ENCODE results near the gene EXOC3. TPM values are rescaled to one million over a fixed set of nuclear protein-coding genes. Genes with fewer than 3 reads are reported as not detected.

EXOC3 gene
- total RNA-seq, 1 experiment from 2014 or later, result 34.3 TPM

DNA sequence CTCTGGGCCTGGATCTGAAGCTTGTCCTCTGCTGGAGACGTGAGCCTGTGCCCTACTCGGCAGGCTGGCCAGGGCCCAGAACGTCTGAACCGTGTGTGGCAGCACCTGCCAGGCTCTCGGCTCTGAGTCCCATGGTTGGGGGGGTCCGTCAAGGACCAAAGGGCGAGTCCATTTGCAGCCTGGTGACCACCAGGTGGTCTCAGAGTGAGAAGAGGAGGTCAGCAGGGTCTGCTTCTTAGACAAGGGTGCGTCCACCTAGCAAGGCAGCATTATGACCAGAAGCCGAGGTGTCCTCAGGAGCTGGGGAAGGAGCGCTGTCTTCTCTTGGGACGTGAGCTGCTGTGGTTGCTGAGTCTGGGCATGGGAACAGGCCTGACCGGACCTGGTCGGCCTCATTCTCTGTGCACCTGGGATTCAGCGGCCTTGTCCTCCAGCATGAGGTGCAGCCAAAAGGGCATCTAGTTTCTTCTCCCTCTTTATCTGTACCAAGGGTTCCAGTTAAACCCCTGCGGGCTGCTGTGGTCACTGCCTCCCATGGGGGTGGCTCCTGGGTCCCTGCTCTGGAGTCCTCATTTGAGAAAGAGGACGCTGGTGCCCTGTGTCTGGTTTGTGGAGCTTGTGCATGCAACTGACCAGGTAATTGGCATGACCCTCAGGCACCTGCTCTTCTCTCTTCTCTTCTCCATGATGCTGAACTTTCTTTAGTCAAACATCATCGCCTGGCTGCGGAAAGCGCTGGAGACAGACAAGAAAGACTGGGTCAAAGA, 14.4 kb downstream of the EXOC3 start:
- no peak for DNase-seq (ENCODE audit: low spot score)

DNA sequence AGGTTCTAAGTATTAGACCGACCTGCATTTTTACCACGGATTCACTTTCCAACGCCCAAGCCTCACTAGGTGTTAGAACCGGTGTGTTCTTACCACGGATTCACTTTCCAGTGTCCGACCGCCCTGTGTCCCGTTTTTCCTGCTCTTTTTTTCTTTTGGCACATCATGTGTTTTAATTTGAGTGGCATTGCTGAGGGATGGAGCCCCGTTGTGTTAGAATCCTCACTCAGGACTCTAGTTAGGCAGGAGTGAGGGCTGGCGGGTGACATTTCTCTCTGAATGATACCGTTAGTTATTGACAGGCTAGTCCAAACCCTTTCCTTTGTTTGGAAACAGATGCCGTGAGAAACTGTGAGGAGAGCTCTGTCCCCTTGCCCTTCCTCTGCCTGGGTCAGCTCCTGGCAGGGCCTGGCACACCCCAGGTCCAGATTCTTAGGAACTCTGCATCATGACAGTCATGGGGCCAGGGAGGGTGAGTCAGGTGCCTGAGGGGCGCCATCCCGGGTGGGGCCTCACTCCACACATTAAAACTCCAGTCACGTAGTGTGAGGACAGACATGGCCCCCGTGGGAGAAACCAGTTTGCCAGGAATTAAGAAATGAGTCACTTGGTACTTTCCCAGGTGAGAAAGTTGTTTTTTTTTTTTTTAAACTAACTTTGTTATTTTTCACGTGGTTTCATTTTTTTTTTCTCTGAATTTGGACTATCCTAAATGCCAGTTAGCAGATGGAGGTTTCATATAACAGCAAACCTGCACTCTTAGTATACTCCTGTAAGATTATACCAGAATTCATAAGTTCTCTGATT, 15.8 kb downstream of the EXOC3 start:
- no peak for DNase-seq (ENCODE audit: low spot score)

DNA sequence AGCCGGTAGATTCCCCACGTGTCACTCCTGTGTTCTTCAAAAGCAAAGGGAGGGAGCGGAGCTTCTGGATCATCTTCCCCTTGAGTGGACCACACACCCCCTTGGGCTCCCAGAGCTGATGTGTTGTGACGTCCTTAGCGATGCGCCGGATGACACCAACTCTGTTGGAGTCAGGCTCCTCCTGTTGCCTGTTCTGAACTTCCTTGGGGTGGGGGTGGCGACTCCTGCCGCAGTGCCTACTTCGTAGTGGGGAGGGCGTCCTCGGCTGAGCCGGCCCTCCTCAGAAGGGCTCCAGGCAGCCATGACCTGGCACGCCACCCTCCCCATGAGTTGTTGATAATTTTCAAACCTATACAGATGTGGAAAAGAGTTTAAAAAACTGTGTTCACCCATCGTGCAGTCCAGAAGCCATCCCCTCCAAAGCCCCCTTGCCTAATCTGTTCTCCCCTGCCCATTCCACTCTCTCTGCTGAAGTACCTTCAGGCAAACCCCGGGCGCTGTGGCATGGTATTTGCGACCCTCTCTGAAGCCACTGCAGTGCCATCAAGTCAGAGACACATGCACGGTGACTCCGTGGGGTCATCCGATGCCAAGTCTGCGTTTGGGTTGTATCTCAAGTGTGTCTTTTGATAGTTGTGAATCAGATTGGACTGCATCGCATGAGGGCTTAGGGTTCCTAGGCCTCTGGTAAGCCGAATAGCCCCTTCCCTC, 16.7 kb downstream of the EXOC3 start:
- no peak for DNase-seq (ENCODE audit: low spot score)

DNA sequence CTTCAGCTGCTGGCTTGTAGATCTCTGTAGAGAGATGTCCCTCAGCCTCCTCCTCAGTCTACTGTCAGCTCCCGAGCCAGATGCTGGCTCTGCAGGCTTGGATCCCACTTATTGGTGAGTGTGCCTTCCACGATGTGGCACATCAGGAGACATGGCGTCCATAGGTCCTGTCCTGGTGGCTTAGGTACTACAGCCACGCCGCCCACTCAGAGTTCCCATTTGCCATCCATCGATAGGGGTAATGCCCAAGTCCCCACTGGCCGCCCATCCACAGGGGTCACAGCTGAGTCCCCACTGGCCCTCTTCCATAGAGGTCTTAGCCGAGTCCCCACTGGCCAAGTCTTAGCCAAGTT, 17.3 kb downstream of the EXOC3 start:
- DNase-seq (ENCODE audit: low spot score), result no peak

DNA sequence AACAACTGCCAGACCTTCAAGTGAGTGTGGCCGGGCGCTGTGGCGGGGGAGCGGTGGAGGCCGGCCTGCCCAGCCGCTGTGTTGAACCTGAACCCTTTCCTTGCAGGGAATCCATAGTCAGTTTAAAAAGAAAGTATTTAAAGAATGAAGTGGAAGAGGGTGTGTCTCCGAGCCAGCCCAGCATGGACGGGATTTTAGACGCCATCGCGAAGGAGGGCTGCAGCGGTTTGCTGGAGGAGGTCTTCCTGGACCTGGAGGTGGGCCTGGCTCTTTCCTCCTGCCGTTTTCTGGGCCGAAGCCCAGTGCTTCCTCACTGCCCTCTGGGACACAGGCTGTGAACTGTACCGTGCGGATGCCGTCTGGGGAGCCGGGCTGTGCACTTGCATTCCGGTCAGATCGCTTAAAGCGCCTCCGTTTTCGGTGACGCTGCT, 19.1 kb downstream of the EXOC3 start:
- DNase-seq (ENCODE audit: low spot score), result no peak

DNA sequence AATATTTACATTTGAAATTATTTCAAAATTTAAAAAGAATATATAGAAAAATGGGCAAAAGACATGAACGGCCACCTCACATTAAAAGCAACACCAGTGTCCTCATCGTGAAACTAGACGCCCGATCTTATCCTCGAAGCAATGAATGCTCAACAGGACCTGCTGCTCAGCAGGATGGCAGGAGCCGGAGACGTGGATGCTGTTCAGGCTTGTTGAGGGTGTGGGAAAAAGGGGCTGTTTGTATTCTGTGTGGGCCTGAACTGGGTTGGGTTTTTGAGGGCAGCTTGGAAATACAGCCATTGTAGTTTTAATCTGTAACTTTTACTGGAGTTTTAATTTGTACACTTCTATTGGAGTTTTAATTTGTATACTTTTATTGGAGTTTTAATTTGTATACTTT, 20.3 kb downstream of the EXOC3 start:
- no peak for DNase-seq (ENCODE audit: low spot score)

DNA sequence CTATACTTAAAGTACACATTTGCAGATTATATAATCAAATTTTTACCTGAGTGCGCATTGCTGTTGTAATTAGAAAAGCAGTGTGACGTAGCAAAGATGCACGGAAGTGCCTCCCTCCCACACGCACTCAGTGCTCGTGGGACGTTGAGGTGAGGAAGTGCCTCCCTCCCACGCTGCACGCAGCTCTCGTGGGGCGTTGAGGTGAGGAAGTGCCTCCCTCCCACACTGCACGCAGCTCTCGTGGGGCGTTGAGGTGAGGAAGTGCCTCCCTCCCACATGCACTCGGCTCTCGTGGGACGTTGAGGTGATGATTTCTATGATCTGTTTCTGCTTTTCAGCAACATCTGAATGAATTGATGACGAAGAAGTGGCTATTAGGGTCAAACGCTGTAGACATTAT, 21.0 kb downstream of the EXOC3 start:
- no peak for DNase-seq (ENCODE audit: low spot score)

DNA sequence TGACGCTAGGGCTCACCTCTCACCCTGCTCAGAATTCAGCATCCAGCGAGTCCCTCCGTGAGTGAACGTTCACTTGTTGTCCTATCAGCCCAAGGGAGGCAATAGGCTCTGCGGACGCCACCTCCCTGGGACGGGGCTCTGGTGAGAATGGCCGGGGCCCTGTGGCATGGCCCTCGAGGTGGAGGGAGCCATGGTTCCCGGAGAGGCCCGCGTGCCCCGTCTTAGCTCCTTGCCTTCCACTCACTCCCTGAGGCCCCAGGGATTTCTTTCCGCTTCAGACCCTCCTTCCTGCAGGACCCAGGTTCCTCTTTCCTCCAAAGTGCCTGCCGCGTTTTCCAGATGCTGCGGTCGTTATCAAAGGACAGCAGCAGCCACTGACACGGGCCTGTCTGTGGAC, 21.5 kb downstream of the EXOC3 start:
- no peak for DNase-seq (ENCODE audit: low spot score)

DNA sequence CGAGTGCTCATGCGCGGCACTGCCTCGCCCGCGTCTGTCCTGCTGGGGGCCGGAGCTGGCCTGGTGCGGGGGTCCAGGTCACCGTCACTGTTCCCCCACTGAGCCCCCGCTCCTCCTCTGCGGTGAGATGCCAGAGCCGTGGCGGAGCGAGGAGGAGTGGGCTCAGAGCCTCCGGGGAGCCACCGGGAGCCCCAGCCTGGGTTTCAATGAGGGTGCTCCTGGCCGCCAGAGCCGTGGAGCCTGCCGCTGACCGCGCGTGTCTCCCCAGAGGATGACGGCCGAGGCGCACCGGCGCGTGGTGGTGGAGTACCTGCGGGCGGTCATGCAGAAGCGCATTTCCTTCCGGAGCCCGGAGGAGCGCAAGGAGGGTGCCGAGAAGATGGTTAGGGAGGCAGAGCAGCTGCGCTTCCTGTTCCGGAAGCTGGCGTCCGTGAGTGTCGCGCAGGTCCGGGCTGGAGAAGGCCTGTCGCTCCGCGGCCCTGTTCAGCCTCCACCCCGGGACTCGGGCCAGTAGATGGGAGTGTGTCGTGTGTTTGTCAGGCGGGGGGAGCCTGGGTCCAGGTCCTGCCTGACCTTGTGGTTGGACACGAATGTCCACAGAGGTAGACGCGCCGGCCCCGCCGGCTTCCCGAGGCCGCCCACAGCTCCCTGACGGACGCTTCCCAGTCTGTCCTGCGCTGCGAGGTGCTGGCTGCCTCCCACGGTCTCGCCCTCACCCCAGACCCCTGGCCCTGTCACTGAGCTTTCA, 22.0 kb downstream of the EXOC3 start:
- DNase-seq (ENCODE audit: low spot score), result no peak

DNA sequence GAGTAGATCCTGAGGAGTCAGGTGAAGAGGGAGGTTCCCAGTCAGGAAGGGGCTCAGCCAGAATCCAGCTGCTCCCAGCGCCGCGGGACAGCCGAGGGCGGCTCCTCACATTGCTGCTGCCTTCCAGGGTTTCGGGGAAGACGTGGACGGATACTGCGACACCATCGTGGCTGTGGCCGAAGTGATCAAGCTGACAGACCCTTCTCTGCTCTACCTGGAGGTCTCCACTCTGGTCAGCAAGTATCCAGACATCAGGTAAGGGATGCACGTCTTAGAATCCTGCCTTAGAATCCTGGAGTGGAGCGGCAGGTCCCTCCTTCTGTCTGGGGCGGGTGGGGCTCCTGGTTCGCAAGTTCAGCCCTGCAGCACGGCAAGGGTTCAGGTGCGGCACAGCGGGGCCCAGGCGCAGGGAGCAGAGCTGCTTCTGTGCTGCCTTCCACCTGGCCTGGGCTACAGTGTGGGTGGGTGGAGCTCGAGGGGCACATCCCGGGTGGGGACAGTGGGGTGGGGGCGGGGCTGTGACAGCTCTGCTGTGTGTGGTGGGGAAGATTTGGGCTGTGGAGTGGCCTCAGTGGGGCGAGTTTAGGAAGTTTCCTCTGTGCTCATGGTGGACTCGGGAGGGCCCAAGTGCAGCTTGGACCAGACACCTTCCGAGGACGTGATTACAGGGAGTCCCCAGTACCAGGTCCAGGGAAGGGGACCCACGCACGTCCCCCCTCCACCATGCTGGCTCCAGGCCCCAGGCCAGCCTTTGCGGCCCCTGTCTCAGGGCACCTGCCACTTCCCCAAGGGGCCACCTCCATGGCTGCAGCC, 22.8 kb downstream of the EXOC3 start:
- DNase-seq (ENCODE audit: low spot score), result no peak

DNA sequence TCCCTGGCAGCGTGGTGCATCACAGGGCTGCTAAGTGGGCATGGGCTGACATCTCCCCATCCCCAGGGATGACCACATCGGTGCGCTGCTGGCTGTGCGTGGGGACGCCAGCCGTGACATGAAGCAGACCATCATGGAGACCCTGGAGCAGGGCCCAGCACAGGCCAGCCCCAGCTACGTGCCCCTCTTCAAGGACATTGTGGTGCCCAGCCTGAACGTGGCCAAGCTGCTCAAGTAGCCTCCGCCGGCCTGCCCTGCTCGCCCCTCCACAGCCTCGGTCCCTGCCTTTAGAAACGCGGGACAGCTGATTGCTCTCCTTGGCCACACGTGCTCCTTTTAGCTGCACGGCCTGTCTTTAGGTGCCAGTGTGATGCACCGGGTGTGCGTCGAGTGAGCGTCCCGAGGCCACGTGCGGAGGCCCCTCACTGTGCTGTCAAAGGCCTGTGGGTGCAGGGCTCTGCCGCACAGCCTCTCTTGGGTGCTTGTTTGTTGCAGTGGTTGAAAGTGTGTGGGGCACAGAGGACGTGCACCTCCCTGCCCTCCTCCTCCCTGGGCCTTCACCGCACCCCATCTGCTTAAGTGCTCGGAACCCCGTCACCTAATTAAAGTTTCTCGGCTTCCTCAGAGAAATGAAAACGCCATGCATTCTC, 23.8 kb downstream of the EXOC3 start:
- DNase-seq (ENCODE audit: low spot score), result no peak

DNA sequence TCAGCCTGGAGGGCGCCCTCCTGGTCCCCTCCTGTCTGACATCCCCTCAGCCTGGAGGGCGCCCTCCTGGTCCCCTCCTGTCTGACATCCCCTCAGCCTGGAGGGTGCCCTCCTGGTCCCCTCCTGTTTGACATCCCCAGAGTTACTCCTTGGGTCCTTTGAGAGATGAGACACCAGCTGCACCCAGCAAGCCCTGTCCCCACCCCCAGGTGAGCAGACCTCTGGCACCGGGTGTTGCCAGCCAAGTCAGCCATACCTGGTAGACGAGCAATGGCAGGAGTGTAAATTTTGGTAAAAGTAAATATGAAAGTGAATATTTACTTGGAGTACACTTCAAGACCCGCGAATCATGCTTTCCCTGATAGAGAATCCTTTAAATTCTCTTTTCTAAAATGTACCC, 25.4 kb downstream of the EXOC3 start:
- DNase-seq (ENCODE audit: low spot score), result no peak

DNA sequence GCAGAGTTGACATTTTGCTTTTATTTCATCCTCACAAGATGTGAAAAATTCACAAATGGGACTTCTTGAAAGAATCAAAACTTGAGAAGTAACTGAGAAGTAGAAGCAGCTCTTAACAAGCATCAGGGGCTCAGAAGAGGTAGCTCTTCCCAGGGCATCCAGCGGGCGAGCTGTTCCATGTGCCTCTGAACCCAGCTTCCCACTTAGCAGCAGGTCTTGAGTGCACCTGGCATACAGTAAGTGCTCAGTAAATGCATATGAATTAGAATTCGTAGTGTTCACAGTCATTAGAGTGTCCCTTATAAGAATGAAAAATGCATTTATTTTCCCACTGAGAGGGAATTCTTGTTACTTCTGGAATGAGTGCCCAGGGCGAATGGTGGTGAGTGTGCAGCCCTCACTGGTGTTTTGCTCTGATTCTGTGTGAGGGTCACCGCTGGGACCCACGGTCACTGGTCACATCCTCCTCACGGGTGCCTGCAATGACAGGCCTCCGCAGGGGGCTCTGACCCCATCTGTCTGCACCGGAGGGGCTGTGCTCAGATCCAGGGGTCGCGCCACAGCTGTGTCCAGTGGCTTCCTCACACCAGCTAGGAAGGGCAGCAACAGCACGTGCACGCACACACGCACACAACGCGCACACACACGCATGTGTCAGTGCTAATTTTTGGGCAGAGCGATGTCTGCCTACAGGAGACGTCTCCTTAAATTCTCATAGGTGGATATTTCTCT, 26.9 kb downstream of the EXOC3 start:
- DNase-seq (ENCODE audit: low spot score), result no peak

DNA sequence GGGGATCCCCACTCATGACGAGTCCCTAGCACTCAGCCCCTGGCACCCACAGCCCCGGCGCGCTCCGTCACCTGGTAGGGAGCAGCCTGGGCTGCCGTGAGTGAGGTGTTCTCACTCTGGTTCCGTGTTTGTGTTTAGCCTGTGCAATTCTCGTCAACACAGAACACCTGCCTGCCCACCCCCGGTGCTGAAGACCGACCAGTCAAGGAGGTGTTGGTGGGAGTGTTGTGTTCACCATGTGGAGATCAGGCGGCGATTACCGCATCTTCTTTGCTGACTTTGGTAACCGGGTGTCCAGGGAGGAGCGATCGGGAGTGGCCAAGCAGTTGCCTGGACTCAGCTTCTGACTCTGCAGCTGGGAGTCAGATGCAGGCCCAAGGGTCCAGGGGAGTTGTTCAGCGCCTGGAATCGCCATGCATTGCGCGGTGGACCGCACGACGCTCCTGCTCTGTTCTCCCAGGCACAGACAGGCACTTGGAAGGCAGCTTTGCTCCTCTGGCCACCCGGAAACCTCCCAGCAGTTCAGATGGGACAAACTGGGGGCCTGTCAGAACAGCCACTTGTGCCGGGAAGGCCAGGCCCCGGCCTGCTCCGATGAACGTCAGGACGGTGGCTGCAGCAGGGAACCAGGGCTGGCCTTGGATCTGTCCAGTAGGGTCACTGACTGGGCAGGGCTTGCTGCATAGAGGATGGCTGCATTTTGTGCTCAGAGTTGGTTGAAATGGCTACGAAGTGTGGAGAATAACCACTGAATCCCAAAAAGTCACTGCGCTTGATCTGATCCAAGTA, 28.2 kb downstream of the EXOC3 start:
- DNase-seq (ENCODE audit: low spot score), result no peak

DNA sequence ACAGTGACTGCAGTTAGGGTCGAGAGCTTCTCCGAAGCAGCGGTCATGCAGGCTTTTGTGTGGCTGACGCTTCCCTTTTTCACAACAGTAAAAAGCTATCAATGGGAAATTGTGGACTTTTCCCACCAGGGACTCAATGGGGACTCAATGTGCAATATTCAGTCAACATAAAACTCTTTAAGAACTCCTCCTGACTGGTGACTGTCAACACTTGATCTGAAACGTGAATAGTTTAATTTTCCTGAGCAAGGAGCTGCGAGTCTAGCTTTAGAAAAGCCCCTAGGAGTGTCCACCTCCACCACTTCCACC, 28.7 kb downstream of the EXOC3 start:
- DNase-seq (ENCODE audit: low spot score), result no peak

DNA sequence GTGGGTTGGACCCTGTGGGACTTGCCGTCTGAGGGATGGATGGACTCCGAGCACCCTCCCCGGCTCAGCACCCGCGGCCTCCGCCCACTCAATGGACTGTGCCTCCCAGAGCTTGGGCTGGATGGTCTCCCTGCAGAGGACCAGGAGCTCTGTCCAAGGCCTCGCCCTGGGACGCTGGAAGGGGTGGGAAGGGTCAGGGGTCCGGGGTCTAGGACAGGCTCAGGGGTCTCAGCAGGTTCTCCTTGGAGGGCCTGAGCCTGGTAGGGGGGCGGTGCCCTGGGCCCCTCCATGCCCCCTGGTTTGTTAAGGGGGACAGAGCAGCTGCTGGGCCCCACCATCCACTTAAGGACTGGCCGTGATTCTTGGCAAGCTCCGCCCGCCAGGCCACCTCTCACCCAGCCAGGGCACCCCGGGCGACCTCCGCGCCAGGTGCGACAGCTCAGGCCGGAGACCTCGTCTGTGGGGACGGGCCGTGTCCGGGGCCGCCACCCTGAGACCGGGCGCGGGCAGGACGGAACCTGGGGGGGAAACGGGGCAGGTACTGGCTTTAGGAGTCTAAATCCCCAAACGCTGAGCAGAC, 29.2 kb downstream of the EXOC3 start:
- no peak for DNase-seq (ENCODE audit: low spot score)

DNA sequence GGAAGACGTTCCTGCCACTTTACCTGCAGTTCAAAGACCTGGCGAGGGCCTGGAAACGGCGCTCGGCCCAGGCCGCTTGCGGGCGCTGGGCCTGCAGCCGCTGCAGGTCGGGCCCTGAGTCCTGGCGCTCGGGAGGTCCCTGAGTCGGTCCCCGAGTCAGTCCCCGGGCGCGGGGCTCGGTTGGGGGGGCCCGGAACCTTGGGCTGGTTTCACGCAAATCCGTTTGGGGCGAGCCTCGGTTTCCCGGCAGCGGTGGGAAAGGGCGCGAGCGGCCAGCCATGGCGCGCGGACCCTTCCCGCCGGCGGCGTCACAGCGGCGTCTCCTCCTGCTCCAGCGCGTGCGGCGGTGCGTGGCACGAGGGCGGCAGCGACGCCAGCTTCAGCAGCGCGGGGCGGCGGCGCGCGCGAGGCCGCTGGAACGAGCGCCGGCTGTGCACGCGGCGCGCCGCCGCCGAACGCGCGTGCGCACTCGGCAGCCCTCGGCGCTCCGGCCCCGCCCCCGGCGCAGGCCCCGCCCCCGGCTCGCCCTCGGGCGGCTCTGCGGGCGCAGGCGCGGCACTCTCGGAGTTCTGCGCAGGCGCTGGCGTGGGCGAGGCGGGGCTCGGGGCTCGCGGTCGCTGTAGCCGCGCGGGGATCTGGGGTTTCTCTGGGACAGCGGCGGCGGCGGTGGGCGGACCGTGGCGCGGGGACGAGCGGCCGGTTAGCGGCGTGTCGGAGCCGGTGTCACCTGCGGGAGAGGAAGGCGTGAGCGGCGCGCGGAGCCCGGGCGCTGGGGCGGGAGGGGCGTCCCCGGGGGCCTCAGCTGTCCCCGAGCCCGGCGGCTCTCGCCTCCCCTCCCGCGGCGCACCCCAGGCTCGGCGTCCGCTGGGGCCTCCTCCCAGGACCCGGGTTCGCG, 29.9 kb downstream of the EXOC3 start:
- peak; percentile 67 for DNase-seq (ENCODE audit: low spot score)
